ENCODE data around the gene KCNA10.

The KCNA10 gene

DNA sequence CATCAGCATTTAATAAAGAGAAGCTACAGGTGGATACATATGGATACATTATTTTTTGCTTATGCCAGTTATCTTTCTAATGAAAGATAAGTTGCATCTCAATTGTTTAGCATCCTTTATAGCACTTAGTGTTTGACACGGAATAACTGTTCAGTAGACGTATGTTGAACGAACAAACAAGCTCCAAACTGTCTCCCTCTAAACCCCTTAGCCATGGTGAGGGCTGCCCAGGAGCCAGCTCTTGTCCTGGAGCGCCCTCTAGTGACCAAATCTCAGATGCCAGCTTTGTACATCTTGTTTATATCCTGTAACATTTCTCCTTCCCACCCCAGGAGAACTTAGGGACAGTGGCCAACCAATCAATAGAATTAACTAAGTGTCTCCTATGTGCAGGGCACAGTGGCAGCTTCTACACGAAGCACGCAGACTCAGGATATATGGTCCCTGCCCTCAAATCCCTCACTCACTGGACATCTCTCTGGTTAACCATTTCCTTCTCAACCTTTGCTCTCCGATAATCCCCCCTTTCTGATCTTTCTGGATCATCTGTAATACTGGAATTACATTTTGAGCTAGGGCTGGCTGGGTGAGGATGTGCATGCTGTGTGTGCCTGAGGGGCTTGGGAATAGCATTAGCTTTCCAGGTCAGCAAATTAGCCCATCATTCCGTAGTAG lies 22.9 kb downstream of the KCNA10 start:
- DNase-seq: peak; percentile 76

GRCh38 chr1:110494522-110495406 lies 24.2 kb downstream of the KCNA10 start:
- no peak for DNase-seq

GRCh38 chr1:110494036-110494435 lies 24.9 kb downstream of the KCNA10 start:
- no peak for DNase-seq

- no peak for DNase-seq
Observed at GRCh38 chr1:110493059-110493699, 25.8 kb downstream of the KCNA10 start.

GRCh38 chr1:110492573-110492972 lies 26.4 kb downstream of the KCNA10 start:
- DNase-seq: no peak

- DNase-seq: no peak
Observed at GRCh38 chr1:110490791-110491451, 28.1 kb downstream of the KCNA10 start.

DNA sequence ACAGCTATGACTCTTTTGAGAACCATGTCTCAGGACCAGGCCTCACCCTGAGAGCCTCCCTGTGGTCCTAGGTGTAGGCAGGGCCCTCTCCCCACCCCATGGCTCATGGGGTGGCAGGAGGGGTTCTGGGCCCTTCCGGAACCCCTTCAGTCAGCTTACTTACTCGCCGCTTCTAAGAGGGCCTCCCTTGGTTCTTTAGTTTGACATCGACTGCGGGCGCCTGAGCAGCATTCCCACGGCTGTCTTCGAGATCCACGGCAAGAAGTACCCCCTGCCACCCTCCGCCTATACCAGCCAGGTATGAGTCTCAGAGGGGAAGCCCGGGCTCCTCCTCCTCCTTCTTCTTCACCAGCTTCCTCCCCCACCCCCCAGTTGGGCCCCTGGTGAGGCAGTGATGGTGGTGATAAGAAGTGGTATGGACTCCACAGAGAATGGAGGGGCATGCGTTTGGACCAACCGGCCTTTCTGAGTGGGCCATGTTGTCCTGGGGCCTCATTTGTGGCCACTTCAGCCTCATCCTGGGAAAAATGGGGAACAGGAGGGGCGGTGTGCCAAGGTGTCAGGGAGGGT lies 28.9 kb downstream of the KCNA10 start:
- DNase-seq: no peak

GRCh38 chr1:110489406-110489805 lies 29.6 kb downstream of the KCNA10 start:
- DNase-seq: no peak

DNA sequence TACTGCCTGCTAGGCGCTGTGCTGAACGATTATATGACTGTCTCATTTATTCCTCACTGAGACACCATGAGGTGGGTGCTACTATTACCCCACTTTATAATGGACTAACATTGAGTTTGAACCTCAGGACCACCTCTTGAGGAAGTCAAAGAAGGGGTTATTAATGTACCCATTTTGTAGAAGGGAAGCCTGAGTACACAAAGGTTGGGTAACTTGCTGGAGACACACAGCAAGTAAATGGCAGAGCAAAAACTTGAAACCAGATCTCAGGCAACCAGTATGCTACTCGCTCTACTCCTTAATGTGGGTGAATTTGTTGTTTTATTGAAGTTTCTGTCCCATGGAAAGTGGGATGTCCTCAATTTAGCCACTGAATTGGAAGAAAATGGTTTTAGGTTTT lies 30.1 kb downstream of the KCNA10 start:
- no peak for DNase-seq

DNA sequence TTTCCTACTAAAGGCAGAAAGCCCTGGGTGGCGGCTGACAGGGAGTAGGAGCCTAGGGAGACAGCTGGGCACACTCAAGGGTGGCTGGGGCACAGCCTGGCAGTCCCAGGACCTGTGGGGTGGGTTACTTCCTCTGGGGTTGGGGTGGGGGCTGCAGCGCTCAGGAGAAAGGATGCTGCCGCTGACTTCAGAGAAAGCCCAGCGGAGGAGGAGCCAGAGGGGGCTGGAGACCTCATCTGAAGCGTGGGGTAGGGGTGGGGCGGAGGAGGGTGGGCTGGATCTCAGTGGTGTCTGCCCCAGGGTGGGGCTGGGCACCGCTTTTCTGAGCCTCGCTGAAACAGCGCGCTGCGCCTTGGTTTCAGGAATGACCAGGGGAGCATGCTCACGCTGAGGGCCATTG lies 30.8 kb downstream of the KCNA10 start:
- DNase-seq: no peak

DNA sequence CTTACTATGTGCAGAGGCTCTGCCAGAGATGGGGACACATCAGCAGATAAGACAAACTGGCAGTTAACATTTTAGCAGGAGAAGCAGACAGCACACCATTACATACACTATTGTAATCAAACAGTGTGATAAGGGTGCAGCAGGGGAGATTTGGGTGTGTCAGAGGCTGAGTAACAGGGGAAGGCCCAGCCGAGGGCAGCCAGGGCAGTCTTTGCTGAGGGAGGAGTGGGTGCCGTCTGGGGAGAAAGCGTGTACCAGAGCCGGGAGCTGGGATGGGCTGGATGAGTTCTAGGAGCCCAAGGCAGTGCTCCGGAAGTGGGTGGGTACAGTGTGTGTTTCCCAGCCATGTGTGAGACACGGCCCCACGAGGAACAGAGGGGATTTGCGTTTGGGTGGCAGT lies 31.2 kb downstream of the KCNA10 start:
- DNase-seq: no peak

DNA sequence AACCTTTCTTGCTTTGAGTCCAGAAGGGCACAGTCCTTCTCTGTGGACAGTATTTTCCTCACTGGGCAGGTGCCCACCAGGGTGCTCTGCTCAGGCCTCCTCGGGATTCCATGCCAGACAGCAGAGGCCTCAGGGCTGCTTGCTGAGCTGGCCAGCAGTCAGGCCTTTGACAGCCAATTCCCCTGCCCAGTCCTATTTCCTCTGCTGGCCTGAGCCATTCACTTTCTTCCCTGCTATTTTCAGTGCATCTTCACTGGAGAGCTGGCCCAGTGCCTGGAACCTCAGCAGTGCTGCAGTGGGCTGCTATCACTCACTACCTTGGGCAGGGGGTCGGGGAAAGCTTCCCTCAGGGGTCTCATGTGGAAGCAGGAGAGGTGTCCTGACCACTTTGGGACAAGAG lies 33.2 kb downstream of the KCNA10 start:
- no peak for DNase-seq

DNA sequence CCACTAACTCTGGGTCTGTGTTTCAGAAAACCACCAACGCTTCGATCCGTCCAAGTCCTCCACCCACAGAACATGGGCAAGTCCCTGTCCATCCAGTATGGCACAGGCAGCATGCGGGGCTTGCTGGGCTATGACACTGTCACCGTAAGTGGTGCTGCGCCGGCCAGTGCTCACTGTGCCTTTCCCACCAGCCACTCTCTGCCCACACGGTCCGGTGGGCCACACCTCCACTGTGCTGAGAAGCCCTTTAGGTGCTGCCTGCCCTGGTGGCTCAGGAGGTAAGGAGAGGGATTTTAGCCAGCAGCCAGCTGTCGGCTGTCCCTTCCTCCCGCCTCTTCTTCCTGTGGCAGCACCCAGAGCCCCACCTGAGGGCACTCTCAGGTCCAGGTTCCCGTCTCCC lies 34.2 kb downstream of the KCNA10 start:
- no peak for DNase-seq

DNA sequence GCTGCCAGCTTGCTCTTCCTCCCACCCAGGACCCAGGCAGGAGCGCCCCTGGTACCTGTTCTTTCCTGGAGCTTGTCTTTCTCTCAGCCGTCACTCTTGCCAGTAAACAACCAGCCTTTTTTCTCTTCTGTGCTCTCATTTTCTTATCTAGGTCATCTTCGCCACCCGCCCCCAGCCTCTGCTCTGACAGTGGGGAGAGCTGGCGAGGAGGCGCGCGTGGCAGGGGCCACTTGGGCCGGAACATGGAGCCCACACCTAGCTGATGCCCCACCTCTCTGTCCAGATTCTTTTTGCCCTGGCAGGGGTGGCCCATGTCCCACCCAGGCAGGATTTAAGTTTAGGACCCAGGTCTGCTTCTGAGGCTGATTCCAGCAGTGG lies 35.7 kb downstream of the KCNA10 start:
- DNase-seq: no peak

- no peak for DNase-seq
Observed at GRCh38 chr1:110482662-110483307, 36.2 kb downstream of the KCNA10 start.

- DNase-seq: no peak
Observed at GRCh38 chr1:110481968-110482623, 36.9 kb downstream of the KCNA10 start.

DNA sequence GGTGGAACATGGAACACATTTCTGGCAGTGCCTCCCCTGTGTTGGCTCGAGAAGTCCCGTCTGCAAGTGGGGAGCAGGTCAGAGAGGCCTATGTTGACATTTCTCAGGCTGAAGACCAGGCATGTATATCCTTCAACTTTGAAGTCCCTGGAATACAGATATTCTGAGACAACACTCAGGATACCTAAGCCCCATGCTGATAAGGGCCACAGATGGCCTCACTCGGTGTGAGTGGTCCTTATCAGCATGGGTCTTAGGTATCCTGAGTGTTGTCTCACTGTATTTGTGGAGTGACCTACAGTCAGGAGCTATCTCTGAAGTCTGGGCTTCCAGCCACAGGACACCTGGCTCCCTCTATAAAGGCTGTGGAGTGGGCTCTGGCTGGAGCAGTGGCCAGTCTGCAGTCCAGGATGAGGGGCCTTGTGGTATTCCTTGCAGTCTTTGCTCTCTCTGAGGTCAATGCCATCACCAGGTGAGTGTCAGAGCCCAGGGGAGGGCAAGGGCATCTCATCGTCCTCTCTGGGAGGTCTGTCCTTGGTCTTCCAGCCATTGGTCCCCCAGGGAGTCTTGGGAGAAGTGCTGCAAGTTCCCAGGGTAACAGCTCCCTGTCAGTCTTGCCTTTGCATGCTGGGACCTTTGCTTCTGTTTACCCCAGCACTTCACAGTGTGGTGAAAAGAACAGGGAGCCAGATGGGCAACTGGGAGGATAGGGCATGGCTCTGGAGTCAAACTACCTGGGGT lies 38.4 kb downstream of the KCNA10 start:
- DNase-seq: no peak

DNA sequence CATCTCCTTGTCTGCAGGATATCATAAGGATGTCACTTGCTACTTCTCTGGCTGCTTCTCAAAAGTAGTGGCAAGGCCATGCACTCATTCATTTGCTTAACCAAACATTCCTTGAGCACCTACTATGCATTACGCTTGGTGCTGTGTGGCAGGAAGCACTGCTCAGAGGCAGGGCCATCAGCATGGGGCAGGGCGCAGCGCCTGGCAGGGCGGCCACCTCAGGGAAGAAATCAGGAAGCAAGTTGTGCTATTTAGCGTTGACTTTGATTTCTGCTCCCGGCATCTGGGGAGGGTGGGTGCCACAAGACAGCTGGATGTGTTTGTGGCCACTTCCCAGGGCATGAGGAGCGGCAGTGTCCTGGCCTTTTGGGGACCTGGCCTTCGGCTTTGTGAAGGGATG lies 40.1 kb downstream of the KCNA10 start:
- no peak for DNase-seq

GRCh38 chr1:110477967-110478640 lies 40.9 kb downstream of the KCNA10 start:
- no peak for DNase-seq

GRCh38 chr1:110477445-110477957 lies 41.5 kb downstream of the KCNA10 start:
- DNase-seq: no peak
